IPS-20b (cell line): ENCODE data around the gene ARHGAP6.

ENCODE experiments used
- H3K27ac ChIP-seq: one replicate; pipeline ENCODE4 v1.5.1; 2013; ENCODE audit warnings: low read length
- H3K27me3 ChIP-seq: 2 replicates; pipeline ENCODE4 v1.6.1; 2013; ENCODE audit warnings: mild to moderate bottlenecking, low read length, inconsistent platforms; ENCODE audit not compliant: insufficient read depth
- H3K36me3 ChIP-seq: 2 replicates; pipeline ENCODE4 v1.6.1; 2013; ENCODE audit warnings: low read depth, mild to moderate bottlenecking, inconsistent platforms, low read length, moderate library complexity; ENCODE audit not compliant: insufficient read depth
- H3K4me1 ChIP-seq: 2 replicates; pipeline ENCODE4 v1.6.1; 2013; ENCODE audit warnings: mild to moderate bottlenecking, control low read depth, inconsistent platforms, low read length, moderate library complexity; ENCODE audit not compliant: insufficient read depth
- H3K4me3 ChIP-seq: 2 replicates; pipeline ENCODE4 v1.5.1; 2013; ENCODE audit warnings: mild to moderate bottlenecking, low read length, inconsistent platforms
- H3K9ac ChIP-seq: 2 replicates; pipeline ENCODE4 v1.6.1; 2013; ENCODE audit warnings: low read depth, mild to moderate bottlenecking, inconsistent platforms, low read length, moderate library complexity
- H3K9me3 ChIP-seq: 2 replicates; pipeline ENCODE4 v1.6.1; 2013; ENCODE audit warnings: mild to moderate bottlenecking, low read depth, low read length, inconsistent platforms; ENCODE audit not compliant: insufficient read depth

The ARHGAP6 gene

GRCh38 chrX:11099465-11099864 is 566.3 kb downstream of the ARHGAP6 start:
- Histone ChIP-seq H3K4me1 (peaks cover 4% of the 10 kb centered on the region), H3K4me3 (no peak overlapping the region), H3K36me3 (no peaks in the 10 kb centered on the region), H3K9me3 (no peaks in the 10 kb centered on the region), H3K27ac (no peak overlapping the region), H3K9ac (no peak overlapping the region), H3K27me3 (no peaks in the 10 kb centered on the region)

GRCh38 chrX:11097933-11098332 is 567.8 kb downstream of the ARHGAP6 start:
- Histone ChIP-seq H3K4me1 (peaks cover 4% of the 10 kb centered on the region), H3K27ac (no peak overlapping the region), H3K27me3 (no peaks in the 10 kb centered on the region), H3K4me3 (no peak overlapping the region), H3K9ac (no peak overlapping the region), H3K9me3 (no peaks in the 10 kb centered on the region), H3K36me3 (no peaks in the 10 kb centered on the region)

- Histone ChIP-seq H3K9me3 (no peaks in the 10 kb centered on the region), H3K36me3 (no peaks in the 10 kb centered on the region), H3K4me3 (no peak overlapping the region), H3K27me3 (no peaks in the 10 kb centered on the region), H3K9ac (no peak overlapping the region), H3K27ac (no peak overlapping the region), H3K4me1 (no peaks in the 10 kb centered on the region)
Measured at GRCh38 chrX:11089802-11090201, 575.9 kb downstream of the ARHGAP6 start.
